Endothelial cell of umbilical vein (primary cell): ENCODE measurements around the gene TRIM56.

ENCODE experiments used
- CTCF ChIP-seq, 2 donors: IDR thresholded peaks; 1 replicate in 1 of 2; 2 replicates in 1 of 2; pipeline ENCODE4 v1.5.1; 2011; ENCODE audit warnings: low read length in 2 of 2, mild to moderate bottlenecking in 2 of 2, moderate library complexity in 2 of 2, control low read depth in 1 of 2, inconsistent platforms in 1 of 2, low read depth in 1 of 2; ENCODE audit not compliant: insufficient read depth in 1 of 2; ENCODE audit errors: extremely low read depth in 1 of 2
- FOS ChIP-seq: IDR thresholded peaks from 2 replicates; pipeline ENCODE4 v1.6.1; 2011; ENCODE audit warnings: mild to moderate bottlenecking, low read length, moderate library complexity, borderline replicate concordance; ENCODE audit not compliant: insufficient read depth
- JUN ChIP-seq: IDR thresholded peaks from 2 replicates; pipeline ENCODE4 v1.6.1; 2011; ENCODE audit warnings: borderline replicate concordance, low read depth; ENCODE audit not compliant: insufficient read length, insufficient read depth
- MAX ChIP-seq: IDR thresholded peaks from 2 replicates; pipeline ENCODE4 v1.6.1; 2011; ENCODE audit not compliant: insufficient read depth, insufficient read length
- MYC ChIP-seq: IDR thresholded peaks from one replicate; pipeline ENCODE4 v1.6.1; 2011; ENCODE audit warnings: mild to moderate bottlenecking, low read depth, low read length
- POLR2A ChIP-seq: IDR thresholded peaks from 2 replicates; pipeline ENCODE4 v1.6.1; 2012; ENCODE audit warnings: low read depth, mild to moderate bottlenecking, control low read depth, low read length
- POLR2AphosphoS5 ChIP-seq: IDR thresholded peaks from 2 replicates; pipeline ENCODE4 v1.6.1; 2012; ENCODE audit warnings: low read depth, mild to moderate bottlenecking, control low read depth, low read length, moderate library complexity; ENCODE audit not compliant: insufficient read depth

DNA sequence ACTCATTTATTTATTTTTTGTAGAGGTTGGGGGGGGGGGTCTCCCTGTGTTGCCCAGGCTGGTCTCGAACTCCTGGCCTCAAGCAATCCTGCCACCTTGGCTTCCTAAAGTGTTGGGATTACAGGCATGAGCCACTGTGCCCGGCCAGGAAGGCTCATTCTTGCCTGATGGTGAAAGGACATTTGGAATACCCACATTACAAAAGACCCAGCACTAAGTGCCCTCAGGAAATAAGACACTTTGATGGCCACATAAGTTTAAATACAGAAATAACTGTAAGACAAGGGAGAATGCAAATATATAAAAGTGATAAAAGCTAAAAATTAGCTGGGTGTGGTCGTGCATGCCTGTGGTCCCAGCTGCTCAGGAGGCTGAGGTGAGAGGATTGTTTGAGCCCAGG, 33.6 kb downstream of the TRIM56 start:
- TF ChIP-seq CTCF (IDR thresholded peaks at IDR 0.05; ENCODE audit: extremely low read depth in 1 of 2, insufficient read depth in 1 of 2, low read depth in 1 of 2, low read length in 2 of 2): no peak
- no peak for TF ChIP-seq POLR2A
- no peak for TF ChIP-seq MYC
- TF ChIP-seq MAX: no peak
- TF ChIP-seq POLR2AphosphoS5: no peak
- no peak for TF ChIP-seq JUN
- TF ChIP-seq FOS: no peak
